IMR-90 (cell line): ENCODE results near the gene TBC1D16. TPM values are rescaled to one million over a fixed set of nuclear protein-coding genes. Genes with fewer than 3 reads are reported as not detected.

Experiments used
- ATAC-seq: fragments of 200-7000 bp; cut with Tn5 transposase; 2 replicates; pipeline ENCODE4 v1.9.1; 2020; ENCODE audit warnings: low read depth, mild to moderate bottlenecking, moderate library complexity
- BruUV-seq: library from RNA; stranded (reverse); fragments of 400-500 nt; replicated peaks from 2 replicates; lab custom pipeline; 2021; lab: Mats Ljungman, UMichigan
- CTCF ChIA-PET: fragments of 300-600 bp; formaldehyde crosslinking; extraction: SDS; loops from one replicate; lab custom pipeline; 2021; ENCODE audit warnings: antibody characterized with exemption; lab: Yijun Ruan, JAX
- POLR2A ChIA-PET: fragments of 300-600 bp; sonication (Branson Sonifier 250); formaldehyde crosslinking; loops from one replicate; lab custom pipeline; 2022; ENCODE audit warnings: antibody characterized with exemption; ENCODE audit not compliant: unreplicated experiment; lab: Charles Lee
- DNase-seq: peaks from one replicate; pipeline ENCODE4 v3.0.0; 2013
- H2AFZ ChIP-seq: replicated peaks from 2 replicates; pipeline ENCODE3; 2013; ENCODE audit warnings: low read length, mild to moderate bottlenecking; ENCODE audit not compliant: poor library complexity
- H2AK5ac ChIP-seq: 2 replicates; pipeline ENCODE4 v1.6.1; 2013; ENCODE audit warnings: low read depth, low read length, inconsistent platforms
- H2AK9ac ChIP-seq: replicated peaks from 2 replicates; pipeline ENCODE3; 2013; ENCODE audit warnings: mild to moderate bottlenecking, low read depth, low read length, moderate library complexity; ENCODE audit not compliant: poor library complexity
- H2BK120ac ChIP-seq: 2 replicates; pipeline ENCODE4 v1.6.1; 2013; ENCODE audit warnings: low read depth, low read length, inconsistent platforms
- H2BK15ac ChIP-seq: 3 replicates; pipeline ENCODE4 v1.6.1; 2013; ENCODE audit warnings: low read depth, low read length, inconsistent platforms
- H2BK20ac ChIP-seq: 2 replicates; pipeline ENCODE4 v1.6.1; 2013; ENCODE audit warnings: low read depth, mild to moderate bottlenecking, inconsistent platforms, low read length, moderate library complexity
- H2BK5ac ChIP-seq: 2 replicates; pipeline ENCODE4 v1.6.1; 2013; ENCODE audit warnings: mild to moderate bottlenecking, low read depth, low read length, inconsistent platforms; ENCODE audit not compliant: poor library complexity, severe bottlenecking
- H3K14ac ChIP-seq: replicated peaks from 2 replicates; pipeline ENCODE4 v1.6.1; 2013; ENCODE audit warnings: low read depth, low read length, inconsistent platforms
- H3K18ac ChIP-seq: 2 replicates; pipeline ENCODE4 v1.6.1; 2013; ENCODE audit warnings: low read depth, low read length, control low read depth
- H3K23ac ChIP-seq: 2 replicates; pipeline ENCODE4 v1.6.1; 2013; ENCODE audit warnings: low read depth, low read length, inconsistent platforms
- H3K27ac ChIP-seq: 2 replicates; pipeline ENCODE4 v1.5.1; 2013; ENCODE audit warnings: mild to moderate bottlenecking, control low read depth, low read length; ENCODE audit not compliant: insufficient read depth
- H3K27me3 ChIP-seq: 2 replicates; pipeline ENCODE4 v1.6.1; 2013; ENCODE audit warnings: low read length; ENCODE audit not compliant: control insufficient read depth, insufficient read depth
- H3K36me3 ChIP-seq: 2 replicates; pipeline ENCODE4 v1.6.1; 2013; ENCODE audit warnings: low read length, mixed read lengths; ENCODE audit not compliant: control insufficient read depth, insufficient read depth
- H3K4ac ChIP-seq: 2 replicates; pipeline ENCODE4 v1.6.1; 2013; ENCODE audit warnings: low read depth, low read length, inconsistent platforms
- H3K4me1 ChIP-seq: 2 replicates; pipeline ENCODE4 v1.6.1; 2013; ENCODE audit warnings: low read length, mixed read lengths; ENCODE audit not compliant: control insufficient read depth, insufficient read depth
- H3K4me2 ChIP-seq: 2 replicates; pipeline ENCODE4 v1.6.1; 2013; ENCODE audit warnings: low read depth, mild to moderate bottlenecking, control low read depth, low read length, moderate library complexity
- H3K4me3 ChIP-seq: 2 replicates; pipeline ENCODE4 v1.5.1; 2013; ENCODE audit warnings: low read depth, mild to moderate bottlenecking, control low read depth, low read length, moderate library complexity; ENCODE audit not compliant: insufficient read depth
- H3K56ac ChIP-seq: 2 replicates; pipeline ENCODE4 v1.6.1; 2013; ENCODE audit warnings: low read length, inconsistent platforms; ENCODE audit not compliant: insufficient read depth; ENCODE audit errors: extremely low read depth
- H3K79me1 ChIP-seq, 2 experiments: 2 replicates each; pipeline ENCODE4 v1.6.1; 2013; ENCODE audit warnings: low read length in 2 of 2, inconsistent platforms in 1 of 2, low read depth in 1 of 2
- H3K9ac ChIP-seq: 2 replicates; pipeline ENCODE4 v1.6.1; 2013; ENCODE audit warnings: low read depth, low read length, control low read depth
- H3K9me1 ChIP-seq: 2 replicates; pipeline ENCODE4 v1.6.1; 2013; ENCODE audit warnings: low read length, inconsistent platforms; ENCODE audit not compliant: insufficient read depth
- H3K9me3 ChIP-seq: 2 replicates; pipeline ENCODE4 v1.6.1; 2013; ENCODE audit warnings: low read length; ENCODE audit not compliant: control insufficient read depth, insufficient read depth
- H4K20me1 ChIP-seq: 2 replicates; pipeline ENCODE4 v1.6.1; 2013; ENCODE audit warnings: low read length, inconsistent platforms; ENCODE audit not compliant: insufficient read depth
- H4K5ac ChIP-seq: 2 replicates; pipeline ENCODE4 v1.6.1; 2013; ENCODE audit warnings: mild to moderate bottlenecking, low read depth, low read length, control low read depth
- H4K8ac ChIP-seq, 2 experiments: 2 replicates each; pipeline ENCODE4 v1.6.1; 2013; ENCODE audit warnings: low read depth in 2 of 2, low read length in 2 of 2, control low read depth in 1 of 2, inconsistent platforms in 1 of 2
- H4K91ac ChIP-seq: 2 replicates; pipeline ENCODE4 v1.6.1; 2013; ENCODE audit warnings: low read depth, low read length, inconsistent platforms; ENCODE audit not compliant: insufficient read depth
- BHLHE40 ChIP-seq: fragments of 150-350 bp; IDR thresholded peaks from 2 replicates; pipeline ENCODE4 v1.6.1; 2016; ENCODE audit warnings: mild to moderate bottlenecking, low read depth, low read length
- CEBPB ChIP-seq: IDR thresholded peaks from 2 replicates; pipeline ENCODE4 v1.6.1; 2012; ENCODE audit warnings: low read depth, low read length, improper control_type of control experiment
- CHD1 ChIP-seq: IDR thresholded peaks from 2 replicates; pipeline ENCODE4 v1.6.1; 2012; ENCODE audit warnings: low read depth, low read length, improper control_type of control experiment
- CTCF ChIP-seq: conservative IDR thresholded peaks from 2 replicates; pipeline ENCODE4 v1.5.1; 2012; ENCODE audit warnings: mild to moderate bottlenecking, low read depth, low read length, improper control_type of control experiment
- ELK1 ChIP-seq: fragments of 150-350 bp; IDR thresholded peaks from 2 replicates; pipeline ENCODE4 v1.6.1; 2016; ENCODE audit warnings: low read depth, mild to moderate bottlenecking, low read length, moderate library complexity, borderline replicate concordance
- FOS ChIP-seq: fragments of 150-350 bp; IDR thresholded peaks from 2 replicates; pipeline ENCODE4 v1.6.1; 2016; ENCODE audit warnings: low read depth, low read length
- MAFK ChIP-seq: IDR thresholded peaks from 2 replicates; pipeline ENCODE4 v1.6.1; 2012; ENCODE audit warnings: low read depth, low read length, improper control_type of control experiment
- MAZ ChIP-seq: IDR thresholded peaks from 2 replicates; pipeline ENCODE4 v1.6.1; 2012; ENCODE audit warnings: low read depth, mild to moderate bottlenecking, low read length, improper control_type of control experiment, moderate library complexity, borderline replicate concordance
- MXI1 ChIP-seq: IDR thresholded peaks from 2 replicates; pipeline ENCODE4 v1.6.1; 2012; ENCODE audit warnings: low read depth, mild to moderate bottlenecking, low read length, moderate library complexity, borderline replicate concordance
- NFE2L2 ChIP-seq: fragments of 150-350 bp; IDR thresholded peaks from 2 replicates; pipeline ENCODE4 v1.6.1; 2016; ENCODE audit warnings: low read depth, mild to moderate bottlenecking, low read length
- POLR2A ChIP-seq: IDR thresholded peaks from 2 replicates; pipeline ENCODE4 v1.6.1; 2012; ENCODE audit warnings: mild to moderate bottlenecking, low read depth, low read length
- RAD21 ChIP-seq: IDR thresholded peaks from 2 replicates; pipeline ENCODE4 v1.6.1; 2012; ENCODE audit warnings: low read length, improper control_type of control experiment
- RCOR1 ChIP-seq: IDR thresholded peaks from 2 replicates; pipeline ENCODE4 v1.6.1; 2012; ENCODE audit warnings: mild to moderate bottlenecking, low read length, improper control_type of control experiment; ENCODE audit not compliant: insufficient replicate concordance
- RFX5 ChIP-seq: IDR thresholded peaks from 2 replicates; pipeline ENCODE4 v1.8.0; 2012; ENCODE audit warnings: low read depth, mild to moderate bottlenecking, low read length, moderate library complexity
- SMC3 ChIP-seq: fragments of 150-350 bp; IDR thresholded peaks from 2 replicates; pipeline ENCODE4 v1.6.1; 2016; ENCODE audit warnings: low read depth, mild to moderate bottlenecking, antibody characterized with exemption, low read length, moderate library complexity
- WGBS, 2 experiments: methylation state at CpG; one replicate each; pipeline versions ENCODE4 v1.1.5 to v1.1.7; 2013; ENCODE audit warnings: missing lambda C conversion rate in 2 of 2; ENCODE audit not compliant: insufficient read length in 1 of 2; ENCODE audit errors: extremely low coverage in 2 of 2; 5-methylcytosine and 5-hydroxymethylcytosine counted together
- dilution Hi-C: fragments of 300-500 bp; cut with HindIII; formaldehyde crosslinking; loops from one replicate; pipeline ENCODE4 v1.14.3; 2018; ENCODE audit warnings: low sequenced_read_pairs; ENCODE audit not compliant: unreplicated experiment
- in situ Hi-C: fragments of 300-500 bp; cut with MboI; formaldehyde crosslinking; loops from 3 replicates; pipeline ENCODE4 v1.14.3; 2019; ENCODE audit warnings: low sequenced_read_pairs, inconsistent platforms, mixed read lengths
- intact Hi-C: fragments of 100-400 bp; cut with micrococcal nuclease; formaldehyde crosslinking; loops from 2 replicates; pipeline ENCODE4 v1.10.0; 2022
- polyA plus RNA-seq, 3 experiments: library from polyadenylated mRNA; depleted of rRNA; stranded (reverse); fragments of >200 nt; gene quantifications; 2 replicates each; pipeline ENCODE4 v1.2.3, GENCODE V29; 2012; ENCODE audit warnings: low replicate concordance in 1 of 3
- total RNA-seq: library from RNA; depleted of rRNA; stranded (reverse); fragments of >200 nt; gene quantifications from 2 replicates; pipeline ENCODE4 v1.2.3, GENCODE V29; 2012
- TF ChIP-seq, protein P1 (sequence below): fragments of 150-350 bp; IDR thresholded peaks from 2 replicates; pipeline ENCODE4 v1.6.1; 2017; ENCODE audit warnings: mild to moderate bottlenecking, antibody characterized with exemption, low read length, low read depth

TBC1D16 gene
- total and polyA plus RNA-seq, 2 of the 4 experiments (the other 2 are of a cell fraction) = 10.1 to 16.7 TPM

DNA sequence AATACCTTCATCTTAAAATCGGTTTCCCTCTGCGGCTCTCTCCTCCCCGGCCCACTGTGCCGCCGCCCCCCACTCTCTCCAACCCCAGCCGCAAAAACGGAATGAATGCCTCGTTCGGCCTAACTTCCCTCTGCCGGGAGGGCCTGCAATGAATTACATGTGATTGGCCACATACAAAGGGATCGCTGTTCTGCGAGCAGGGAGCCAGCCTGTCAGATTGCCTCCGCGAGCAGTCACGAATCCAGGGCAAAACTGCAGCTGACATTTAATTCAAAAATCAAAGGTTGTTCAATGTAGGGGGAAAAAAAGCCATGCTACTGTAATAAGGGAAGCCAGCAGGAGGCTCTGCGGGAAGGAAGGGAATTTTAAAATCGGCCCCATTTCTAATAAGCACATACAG lies 84.9 kb downstream of the TBC1D16 start:
- H3K4me2 ChIP-seq = no peak overlapping the region
- H2AFZ ChIP-seq = no peak overlapping the region
- H3K56ac ChIP-seq = no peak overlapping the region
- no peak overlapping the region for H2BK15ac ChIP-seq
- no peak overlapping the region for H3K9ac ChIP-seq
- H2AK9ac ChIP-seq = no peak overlapping the region
- H3K4me1 ChIP-seq = peaks cover 9% of the 10 kb centered on the region
- no peak for ATAC-seq
- no peak overlapping the region for H2BK120ac ChIP-seq
- H3K9me1 ChIP-seq = peaks cover 7% of the 10 kb centered on the region; the same call in 1 of the 2 replicates
- H3K36me3 ChIP-seq = peaks cover 26% of the 10 kb centered on the region
- H2BK5ac ChIP-seq = no peak overlapping the region
- H4K8ac ChIP-seq = no peak overlapping the region
- DNase-seq = no peak
- in situ Hi-C loops (no loop called here), intact Hi-C loops (no loop called here), dilution Hi-C loops (no loop called here)
- peaks cover 9 to 17% of the 10 kb centered on the region in 2 experiments; a peak in 2 of 4 replicates for H3K79me1 ChIP-seq
- no peak overlapping the region for H3K18ac ChIP-seq
- H2AK5ac ChIP-seq = no peak overlapping the region; the same call in 1 of the 2 replicates
- BruUV-seq = no TSS peak
- ChIA-PET POLR2A (no interaction called here), CTCF (no interaction called here)
- no peak overlapping the region for H3K4ac ChIP-seq
- H3K9me3 ChIP-seq = no peaks in the 10 kb centered on the region
- no peak overlapping the region for H2BK20ac ChIP-seq
- no peak overlapping the region for H3K27ac ChIP-seq
- no peak overlapping the region for H3K23ac ChIP-seq
- no peak overlapping the region for H3K14ac ChIP-seq
- WGBS, 2 experiments = 85% methylated on average over 8 of the region's 17 CpGs; no CpG with 5 or more reads in 1 of the 2 experiments
- H3K4me3 ChIP-seq = no peak overlapping the region
- H4K5ac ChIP-seq = no peak overlapping the region
- TF ChIP-seq BHLHE40 (no peak), MAFK (no peak), POLR2A (no peak), SMC3 (no peak), RCOR1 (no peak), CHD1 (no peak), MAZ (no peak), CTCF (no peak), CEBPB (no peak), ELK1 (no peak), FOS (no peak), RAD21 (no peak), NFE2L2 (no peak), RFX5 (no peak), MXI1 (no peak)
- TF ChIP-seq, protein P1, sequence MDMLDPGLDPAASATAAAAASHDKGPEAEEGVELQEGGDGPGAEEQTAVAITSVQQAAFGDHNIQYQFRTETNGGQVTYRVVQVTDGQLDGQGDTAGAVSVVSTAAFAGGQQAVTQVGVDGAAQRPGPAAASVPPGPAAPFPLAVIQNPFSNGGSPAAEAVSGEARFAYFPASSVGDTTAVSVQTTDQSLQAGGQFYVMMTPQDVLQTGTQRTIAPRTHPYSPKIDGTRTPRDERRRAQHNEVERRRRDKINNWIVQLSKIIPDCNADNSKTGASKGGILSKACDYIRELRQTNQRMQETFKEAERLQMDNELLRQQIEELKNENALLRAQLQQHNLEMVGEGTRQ = no peak
- peaks cover 24% of the 10 kb centered on the region for H4K20me1 ChIP-seq
- H4K91ac ChIP-seq = no peak overlapping the region
- H3K27me3 ChIP-seq = no peaks in the 10 kb centered on the region
